Measurements from ENCODE around the gene TAF1. TPM values are rescaled to one million over a fixed set of nuclear protein-coding genes. Genes with fewer than 3 reads are reported as not detected.
A peak's percentile ranks its signal among the peaks of the same experiment; 100 is the strongest.

The TAF1 gene
- total and polyA plus RNA-seq, 2 of the 13 experiments (the other 11 are each of a cell fraction or from before 2014, with no cell fraction given), result 8.1 to 17.7 TPM

DNA sequence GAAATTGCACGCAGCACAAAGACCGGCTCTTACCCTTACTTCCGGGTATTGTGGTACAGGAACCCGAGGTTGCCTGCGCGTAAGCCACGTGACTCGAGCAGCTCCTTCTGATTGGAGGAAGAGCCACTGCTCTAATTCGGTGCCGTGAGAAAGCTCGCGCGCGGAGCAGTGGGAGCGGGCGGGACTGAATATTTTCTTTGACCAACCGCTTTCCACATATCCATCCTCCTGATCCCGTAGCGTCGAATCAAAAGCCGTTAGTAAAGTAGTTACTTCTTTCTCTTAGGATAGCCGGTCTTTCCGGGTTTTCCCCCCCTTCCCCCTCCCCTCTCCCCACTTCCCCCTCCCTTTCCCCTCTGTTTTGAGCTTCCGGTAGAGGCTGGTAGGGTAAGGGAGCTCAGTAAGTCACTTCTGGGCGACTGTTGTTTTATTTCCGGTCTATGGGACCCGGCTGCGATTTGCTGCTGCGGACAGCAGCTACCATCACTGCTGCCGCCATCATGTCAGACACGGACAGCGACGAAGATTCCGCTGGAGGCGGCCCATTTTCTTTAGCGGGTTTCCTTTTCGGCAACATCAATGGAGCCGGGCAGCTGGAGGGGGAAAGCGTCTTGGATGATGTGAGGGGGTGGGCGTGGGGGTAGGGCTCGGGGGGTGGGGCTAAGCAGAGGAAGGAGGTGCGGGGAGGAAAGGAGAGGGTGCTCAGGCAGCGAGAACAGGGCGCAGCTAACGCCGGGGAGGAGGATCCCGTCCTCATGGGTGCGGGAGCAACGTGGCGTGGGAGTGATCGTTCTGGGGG, at the start of gene TAF1 (continued):
- no peak for TF ChIP-seq ZKSCAN8 (CRISPR knock-in tag; IDR thresholded peaks at IDR 0.05; ENCODE audit: borderline replicate concordance)
- TF ChIP-seq SAP130 (CRISPR knock-in tag; IDR thresholded peaks at IDR 0.05; ENCODE audit: low read depth), result peak; percentile 92
- no peak for TF ChIP-seq CREB1 (IDR thresholded peaks at IDR 0.05)
- TF ChIP-seq CREB1 (CRISPR knock-in tag; IDR thresholded peaks at IDR 0.05), result peak; percentile 60
- TF ChIP-seq ZNF737 (CRISPR knock-in tag; IDR thresholded peaks at IDR 0.05; ENCODE audit: borderline replicate concordance), result no peak
- TF ChIP-seq TAF1 (CRISPR knock-in tag; IDR thresholded peaks at IDR 0.05), result peak; percentile 67
- TF ChIP-seq ZNF143 (CRISPR knock-in tag; IDR thresholded peaks at IDR 0.05), result peak; percentile 76
- TF ChIP-seq, protein P1, sequence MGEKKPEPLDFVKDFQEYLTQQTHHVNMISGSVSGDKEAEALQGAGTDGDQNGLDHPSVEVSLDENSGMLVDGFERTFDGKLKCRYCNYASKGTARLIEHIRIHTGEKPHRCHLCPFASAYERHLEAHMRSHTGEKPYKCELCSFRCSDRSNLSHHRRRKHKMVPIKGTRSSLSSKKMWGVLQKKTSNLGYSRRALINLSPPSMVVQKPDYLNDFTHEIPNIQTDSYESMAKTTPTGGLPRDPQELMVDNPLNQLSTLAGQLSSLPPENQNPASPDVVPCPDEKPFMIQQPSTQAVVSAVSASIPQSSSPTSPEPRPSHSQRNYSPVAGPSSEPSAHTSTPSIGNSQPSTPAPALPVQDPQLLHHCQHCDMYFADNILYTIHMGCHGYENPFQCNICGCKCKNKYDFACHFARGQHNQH (CRISPR knock-in tag; IDR thresholded peaks at IDR 0.05), result peak; percentile 30; the same call in 1 of the 2 replicates
- TF ChIP-seq RFXAP (CRISPR knock-in tag; IDR thresholded peaks at IDR 0.05; ENCODE audit: borderline replicate concordance), result 0 out of 2 replicates have a peak, but pooled peaks have one; percentile 26
- TF ChIP-seq NR2C2 (CRISPR knock-in tag; IDR thresholded peaks at IDR 0.05; ENCODE audit: borderline replicate concordance), result peak; percentile 85
- no peak for TF ChIP-seq ZNF556 (CRISPR knock-in tag; IDR thresholded peaks at IDR 0.05; ENCODE audit: borderline replicate concordance)
- no peak for TF ChIP-seq SNAI1 (CRISPR knock-in tag; IDR thresholded peaks at IDR 0.05; ENCODE audit: borderline replicate concordance)
- TF ChIP-seq RAD51 (IDR thresholded peaks at IDR 0.05; ENCODE audit: borderline replicate concordance), result peak; percentile 89
- no peak for TF ChIP-seq FOXM1 (CRISPR knock-in tag; IDR thresholded peaks at IDR 0.05)
- TF ChIP-seq KDM3A (CRISPR knock-in tag; IDR thresholded peaks at IDR 0.05; ENCODE audit: low read depth), result no peak
- peak; percentile 56; the same call in 1 of the 3 replicates for TF ChIP-seq MXI1 (IDR thresholded peaks at IDR 0.05; ENCODE audit: borderline replicate concordance, low read depth, low read length)
- peak; percentile 94 for TF ChIP-seq ELF1 (CRISPR knock-in tag; IDR thresholded peaks at IDR 0.05)
- TF ChIP-seq FOXO1 (CRISPR knock-in tag; IDR thresholded peaks at IDR 0.05), result no peak
- TF ChIP-seq POLR2G (IDR thresholded peaks at IDR 0.05; ENCODE audit: low read depth, low read length), result peak; percentile 77
- TF ChIP-seq, protein P2, sequence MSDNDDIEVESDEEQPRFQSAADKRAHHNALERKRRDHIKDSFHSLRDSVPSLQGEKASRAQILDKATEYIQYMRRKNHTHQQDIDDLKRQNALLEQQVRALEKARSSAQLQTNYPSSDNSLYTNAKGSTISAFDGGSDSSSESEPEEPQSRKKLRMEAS (IDR thresholded peaks at IDR 0.05), result peak; percentile 59
- TF ChIP-seq, protein P3, sequence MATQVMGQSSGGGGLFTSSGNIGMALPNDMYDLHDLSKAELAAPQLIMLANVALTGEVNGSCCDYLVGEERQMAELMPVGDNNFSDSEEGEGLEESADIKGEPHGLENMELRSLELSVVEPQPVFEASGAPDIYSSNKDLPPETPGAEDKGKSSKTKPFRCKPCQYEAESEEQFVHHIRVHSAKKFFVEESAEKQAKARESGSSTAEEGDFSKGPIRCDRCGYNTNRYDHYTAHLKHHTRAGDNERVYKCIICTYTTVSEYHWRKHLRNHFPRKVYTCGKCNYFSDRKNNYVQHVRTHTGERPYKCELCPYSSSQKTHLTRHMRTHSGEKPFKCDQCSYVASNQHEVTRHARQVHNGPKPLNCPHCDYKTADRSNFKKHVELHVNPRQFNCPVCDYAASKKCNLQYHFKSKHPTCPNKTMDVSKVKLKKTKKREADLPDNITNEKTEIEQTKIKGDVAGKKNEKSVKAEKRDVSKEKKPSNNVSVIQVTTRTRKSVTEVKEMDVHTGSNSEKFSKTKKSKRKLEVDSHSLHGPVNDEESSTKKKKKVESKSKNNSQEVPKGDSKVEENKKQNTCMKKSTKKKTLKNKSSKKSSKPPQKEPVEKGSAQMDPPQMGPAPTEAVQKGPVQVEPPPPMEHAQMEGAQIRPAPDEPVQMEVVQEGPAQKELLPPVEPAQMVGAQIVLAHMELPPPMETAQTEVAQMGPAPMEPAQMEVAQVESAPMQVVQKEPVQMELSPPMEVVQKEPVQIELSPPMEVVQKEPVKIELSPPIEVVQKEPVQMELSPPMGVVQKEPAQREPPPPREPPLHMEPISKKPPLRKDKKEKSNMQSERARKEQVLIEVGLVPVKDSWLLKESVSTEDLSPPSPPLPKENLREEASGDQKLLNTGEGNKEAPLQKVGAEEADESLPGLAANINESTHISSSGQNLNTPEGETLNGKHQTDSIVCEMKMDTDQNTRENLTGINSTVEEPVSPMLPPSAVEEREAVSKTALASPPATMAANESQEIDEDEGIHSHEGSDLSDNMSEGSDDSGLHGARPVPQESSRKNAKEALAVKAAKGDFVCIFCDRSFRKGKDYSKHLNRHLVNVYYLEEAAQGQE (IDR thresholded peaks at IDR 0.05; ENCODE audit: borderline replicate concordance in 1 of 2, low read depth in 1 of 2, low read length in 2 of 2), result no peak
- TF ChIP-seq PCBP1 (IDR thresholded peaks at IDR 0.05; ENCODE audit: borderline replicate concordance, low read depth, low read length), result peak; percentile 64; the same call in 1 of the 2 replicates
- TF ChIP-seq KAT8 (CRISPR knock-in tag; IDR thresholded peaks at IDR 0.05), result peak; percentile 77

Data from HepG2 (cell line).